Astrocyte (in vitro differentiated cells and primary cell): ENCODE measurements around the gene CLPX.

Source experiments
- CTCF ChIP-seq: IDR thresholded peaks from 2 replicates; pipeline ENCODE4 v1.5.1; 2011; ENCODE audit warnings: low read depth, mild to moderate bottlenecking, inconsistent platforms, low read length, moderate library complexity; ENCODE audit not compliant: insufficient read depth
- EZH2 ChIP-seq: IDR thresholded peaks from 2 replicates; pipeline ENCODE4 v1.6.1; 2012; ENCODE audit warnings: mild to moderate bottlenecking, low read length, inconsistent platforms; ENCODE audit not compliant: insufficient read depth

GRCh38 chr15:65171428-65171827 is 13.7 kb downstream of the CLPX start:
- no peak for TF ChIP-seq CTCF
- no peak for TF ChIP-seq EZH2
